ENCODE measurements around the gene MYO5B.

Gene MYO5B

DNA sequence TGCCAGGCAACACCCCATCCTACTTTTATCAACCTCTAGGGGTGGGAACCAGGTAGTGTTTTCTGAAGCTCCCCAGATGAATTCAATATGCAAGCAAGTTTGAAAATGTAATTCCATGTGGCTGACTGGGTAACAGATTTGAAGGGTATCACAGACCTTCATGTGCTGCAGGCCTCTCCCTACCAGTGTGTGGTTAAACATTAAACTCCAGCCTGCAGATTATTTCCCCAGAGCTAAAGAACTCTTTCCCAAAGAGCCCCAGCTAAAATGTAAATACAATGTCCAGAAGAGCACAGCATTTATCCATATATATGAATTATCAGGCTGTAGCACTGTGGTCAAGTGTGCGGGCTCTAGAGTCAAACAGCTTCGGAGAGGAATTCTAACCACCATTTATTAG lies 134.1 kb downstream of the MYO5B start:
- Histone ChIP-seq H3K79me2 (ENCODE audit: control insufficient read depth, low read length) (no peaks in the 10 kb centered on the region), H3K27me3 (ENCODE audit: control insufficient read depth, low read length) (peaks cover 6% of the 10 kb centered on the region), H4K20me1 (ENCODE audit: control insufficient read depth, insufficient read depth, low read depth, low read length) (no peaks in the 10 kb centered on the region), H3K4me1 (ENCODE audit: control insufficient read depth, low read length) (no peaks in the 10 kb centered on the region), H3K9me2 (replicated peaks; ENCODE audit: control insufficient read depth, low read length) (no peaks in the 10 kb centered on the region), H3K4me3 (ENCODE audit: low read length) (no peak overlapping the region), H3K27ac (ENCODE audit: low read depth, low read length) (no peak overlapping the region), H3K4me2 (ENCODE audit: low read length) (no peak overlapping the region), H3F3A (ENCODE audit: control insufficient read depth, insufficient read depth) (no peaks in the 10 kb centered on the region), H3K36me3 (ENCODE audit: control insufficient read depth, low read length) (no peaks in the 10 kb centered on the region), H3K9me3 (ENCODE audit: control insufficient read depth, insufficient read depth, low read length) (no peaks in the 10 kb centered on the region)
- TF ChIP-seq, protein P1, sequence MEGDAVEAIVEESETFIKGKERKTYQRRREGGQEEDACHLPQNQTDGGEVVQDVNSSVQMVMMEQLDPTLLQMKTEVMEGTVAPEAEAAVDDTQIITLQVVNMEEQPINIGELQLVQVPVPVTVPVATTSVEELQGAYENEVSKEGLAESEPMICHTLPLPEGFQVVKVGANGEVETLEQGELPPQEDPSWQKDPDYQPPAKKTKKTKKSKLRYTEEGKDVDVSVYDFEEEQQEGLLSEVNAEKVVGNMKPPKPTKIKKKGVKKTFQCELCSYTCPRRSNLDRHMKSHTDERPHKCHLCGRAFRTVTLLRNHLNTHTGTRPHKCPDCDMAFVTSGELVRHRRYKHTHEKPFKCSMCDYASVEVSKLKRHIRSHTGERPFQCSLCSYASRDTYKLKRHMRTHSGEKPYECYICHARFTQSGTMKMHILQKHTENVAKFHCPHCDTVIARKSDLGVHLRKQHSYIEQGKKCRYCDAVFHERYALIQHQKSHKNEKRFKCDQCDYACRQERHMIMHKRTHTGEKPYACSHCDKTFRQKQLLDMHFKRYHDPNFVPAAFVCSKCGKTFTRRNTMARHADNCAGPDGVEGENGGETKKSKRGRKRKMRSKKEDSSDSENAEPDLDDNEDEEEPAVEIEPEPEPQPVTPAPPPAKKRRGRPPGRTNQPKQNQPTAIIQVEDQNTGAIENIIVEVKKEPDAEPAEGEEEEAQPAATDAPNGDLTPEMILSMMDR (IDR thresholded peaks at IDR 0.05; ENCODE audit: low read depth, low read length, poor library complexity, severe bottlenecking) = no peak
- TF ChIP-seq EZH2phosphoT487 (IDR thresholded peaks at IDR 0.05; ENCODE audit: borderline replicate concordance, low read length) = no peak

DNA sequence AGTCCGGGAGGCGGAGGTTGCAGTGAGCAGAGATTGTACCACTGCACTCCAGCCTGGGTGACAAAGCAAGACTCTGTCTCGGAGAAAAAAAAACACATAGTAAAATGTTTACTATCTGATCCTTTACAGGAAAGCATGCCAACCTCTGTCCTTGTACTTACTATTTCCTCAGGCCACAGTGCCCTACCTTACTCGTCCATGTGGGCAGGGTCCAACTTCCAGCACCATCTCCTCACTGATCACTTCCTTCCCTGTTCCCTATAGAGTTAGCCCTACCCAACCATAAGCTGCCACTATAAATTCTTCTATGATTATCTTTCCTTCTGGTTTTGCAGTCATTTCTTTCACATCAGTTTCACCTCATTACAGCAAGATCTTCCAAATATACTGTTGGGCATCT lies 136.2 kb downstream of the MYO5B start:
- Histone ChIP-seq H3K9me2 (replicated peaks; ENCODE audit: control insufficient read depth, low read length) (no peaks in the 10 kb centered on the region), H3K27ac (ENCODE audit: low read depth, low read length) (no peak overlapping the region)
- TF ChIP-seq, protein P1 (IDR thresholded peaks at IDR 0.05; ENCODE audit: low read depth, low read length, poor library complexity, severe bottlenecking) = no peak
- TF ChIP-seq EZH2phosphoT487 (IDR thresholded peaks at IDR 0.05; ENCODE audit: borderline replicate concordance, low read length) = no peak

GRCh38 chr18:50057009-50057408 lies 137.9 kb downstream of the MYO5B start:
- Histone ChIP-seq H3K27me3 (ENCODE audit: control insufficient read depth, low read length) (peaks cover 3% of the 10 kb centered on the region; the same call in 1 of the 2 replicates), H3K4me1 (ENCODE audit: control insufficient read depth, low read length) (no peaks in the 10 kb centered on the region), H3K79me2 (ENCODE audit: control insufficient read depth, low read length) (no peaks in the 10 kb centered on the region), H4K20me1 (ENCODE audit: control insufficient read depth, insufficient read depth, low read depth, low read length) (no peaks in the 10 kb centered on the region), H3K4me3 (ENCODE audit: low read length) (no peak overlapping the region), H3F3A (ENCODE audit: control insufficient read depth, insufficient read depth) (no peaks in the 10 kb centered on the region), H3K36me3 (ENCODE audit: control insufficient read depth, low read length) (no peaks in the 10 kb centered on the region), H3K4me2 (ENCODE audit: low read length) (no peak overlapping the region), H3K27ac (ENCODE audit: low read depth, low read length) (no peak overlapping the region), H3K9me3 (ENCODE audit: control insufficient read depth, insufficient read depth, low read length) (no peaks in the 10 kb centered on the region), H3K9me2 (replicated peaks; ENCODE audit: control insufficient read depth, low read length) (no peaks in the 10 kb centered on the region)
- TF ChIP-seq EZH2phosphoT487 (IDR thresholded peaks at IDR 0.05; ENCODE audit: borderline replicate concordance, low read length) = no peak
- TF ChIP-seq, protein P1 (IDR thresholded peaks at IDR 0.05; ENCODE audit: low read depth, low read length, poor library complexity, severe bottlenecking) = no peak

More for the DNA sequence above, 136.2 kb downstream of the MYO5B start:
- Histone ChIP-seq H3K27me3 (ENCODE audit: control insufficient read depth, low read length) (peaks cover 5% of the 10 kb centered on the region), H3K36me3 (ENCODE audit: control insufficient read depth, low read length) (no peaks in the 10 kb centered on the region), H3K4me3 (ENCODE audit: low read length) (no peak overlapping the region), H4K20me1 (ENCODE audit: control insufficient read depth, insufficient read depth, low read depth, low read length) (no peaks in the 10 kb centered on the region), H3F3A (ENCODE audit: control insufficient read depth, insufficient read depth) (no peaks in the 10 kb centered on the region), H3K79me2 (ENCODE audit: control insufficient read depth, low read length) (no peaks in the 10 kb centered on the region), H3K4me2 (ENCODE audit: low read length) (no peak overlapping the region), H3K9me3 (ENCODE audit: control insufficient read depth, insufficient read depth, low read length) (no peaks in the 10 kb centered on the region), H3K4me1 (ENCODE audit: control insufficient read depth, low read length) (no peaks in the 10 kb centered on the region)

Data from DOHH2 (cell line).